Gastroesophageal sphincter (tissue), 3 donors: Measurements from ENCODE around the gene SLC44A3.

ENCODE experiments used
- CTCF ChIP-seq, 4 experiments: fragments of 200-600 bp in 2 of 4; fragments of 450-650 bp in 2 of 4; sonication (generic) in 1 of 4; IDR thresholded peaks; one replicate each; pipeline ENCODE4 v1.5.1; 2017 to 2019; ENCODE audit warnings: antibody characterized with exemption in 4 of 4, mild to moderate bottlenecking in 2 of 4, moderate library complexity in 2 of 4
- EP300 ChIP-seq: sonication (generic); formaldehyde crosslinking; IDR thresholded peaks from one replicate; pipeline ENCODE4 v1.6.1; 2017; ENCODE audit warnings: antibody characterized with exemption, mild to moderate bottlenecking

- TF ChIP-seq CTCF (IDR thresholded peaks at IDR 0.05) (no peak), EP300 (no peak)
Measured at GRCh38 chr1:94773296-94773809, 46.8 kb upstream of the SLC44A3 start.
